CD4-positive, alpha-beta T cell treated with Interleukin-21 for 1 hour (primary cell): ENCODE results near the gene ARL14EPL.
"Not testable (repeated sequence)": the region's sequence is repeated elsewhere in the genome, so short reads cannot be mapped to it uniquely, and the experiment has no call there.

Experiments used
- DNase-seq: peaks from one replicate; pipeline ENCODE4 v3.0.0-alpha.2; 2020

Gene ARL14EPL

GRCh38 chr5:116058346-116058936, 26.2 kb downstream of the ARL14EPL start:
- no peak for DNase-seq

GRCh38 chr5:116062352-116062751, 30.1 kb downstream of the ARL14EPL start:
- DNase-seq: no peak

- no peak for DNase-seq
Measured at GRCh38 chr5:116063950-116064349, 31.7 kb downstream of the ARL14EPL start.

GRCh38 chr5:116068028-116068632, 35.9 kb downstream of the ARL14EPL start:
- peak; percentile 52 for DNase-seq

GRCh38 chr5:116071211-116071610, 38.9 kb downstream of the ARL14EPL start:
- DNase-seq: no peak

- DNase-seq: no peak
Measured at GRCh38 chr5:116075191-116075831, 43.0 kb downstream of the ARL14EPL start.

- DNase-seq: no peak
Measured at GRCh38 chr5:116076496-116076895, 44.2 kb downstream of the ARL14EPL start.

GRCh38 chr5:116078199-116078598, 45.9 kb downstream of the ARL14EPL start:
- no peak for DNase-seq

GRCh38 chr5:116084287-116084691, 52.0 kb downstream of the ARL14EPL start:
- peak; percentile 28 for DNase-seq

- peak; percentile 82 for DNase-seq
Measured at GRCh38 chr5:116084871-116085715, 52.8 kb downstream of the ARL14EPL start, which contains the start of gene COMMD10. COMMD10 (plus strand) TSS chr5:116085025.

GRCh38 chr5:116086309-116086708, 54.0 kb downstream of the ARL14EPL start:
- DNase-seq: not testable (repeated sequence)

- no peak for DNase-seq
Measured at GRCh38 chr5:116088062-116088461, 55.8 kb downstream of the ARL14EPL start.

- DNase-seq: no peak
Measured at GRCh38 chr5:116090302-116090701, 58.0 kb downstream of the ARL14EPL start.

GRCh38 chr5:116091416-116091815, 59.1 kb downstream of the ARL14EPL start:
- no peak for DNase-seq

- DNase-seq: no peak
Measured at GRCh38 chr5:116097301-116097700, 65.0 kb downstream of the ARL14EPL start.

GRCh38 chr5:116098998-116099397, 66.7 kb downstream of the ARL14EPL start:
- DNase-seq: no peak

- DNase-seq: not testable (repeated sequence)
Measured at GRCh38 chr5:116104941-116105340, 72.7 kb downstream of the ARL14EPL start.
